HEK293T (cell line): Measurements from ENCODE around the gene PRKCH.

Source experiments
- HDGF ChIP-seq: fragments of 450-650 bp; IDR thresholded peaks from 2 replicates; pipeline ENCODE4 v1.6.1; 2017; ENCODE audit warnings: antibody characterized with exemption, borderline replicate concordance
- SUZ12 ChIP-seq: fragments of 450-650 bp; IDR thresholded peaks from 2 replicates; pipeline ENCODE4 v1.6.1; 2016; ENCODE audit warnings: mild to moderate bottlenecking

- TF ChIP-seq HDGF (no peak), SUZ12 (no peak)
Measured at GRCh38 chr14:61459229-61459628, 137.8 kb downstream of the PRKCH start.
